CD4-positive, alpha-beta T cell (primary cell): ENCODE data around the gene SYT3. TPM values are rescaled to one million over a fixed set of nuclear protein-coding genes. Genes with fewer than 3 reads are reported as not detected.
"Not testable (repeated sequence)": the region's sequence is repeated elsewhere in the genome, so short reads cannot be mapped to it uniquely, and the experiment has no call there.

Source experiments
- ATAC-seq: fragments of 200-7000 bp; cut with Tn5 transposase; one replicate; pipeline ENCODE4 v1.10.0; 2022; ENCODE audit warnings: mild to moderate bottlenecking; ENCODE audit not compliant: poor library complexity
- CTCF ChIA-PET: fragments of 350-600 bp; sonication (Branson Sonifier 250); formaldehyde crosslinking; loops from one replicate; lab custom pipeline; 2021; ENCODE audit warnings: antibody characterized with exemption, inconsistent platforms; lab: Charles Lee
- POLR2A ChIA-PET: fragments of 350-600 bp; sonication (Branson Sonifier 250); formaldehyde crosslinking; loops from one replicate; lab custom pipeline; 2021; ENCODE audit warnings: antibody characterized with exemption, inconsistent platforms; lab: Charles Lee
- DNase-seq, 14 experiments: peaks; one replicate each; pipeline ENCODE4 v3.0.0-alpha.2; 2013 to 2020; ENCODE audit warnings: mixed read lengths in 2 of 14
- H3K27ac ChIP-seq, 2 donors: one replicate each; pipeline versions ENCODE4 v1.5.1 to v1.7.0; 2013; ENCODE audit warnings: low read length in 2 of 2, low read depth in 1 of 2, mild to moderate bottlenecking in 1 of 2
- H3K27me3 ChIP-seq, 2 experiments: 1 replicate in 1 of 2; 2 replicates in 1 of 2; pipeline versions ENCODE4 v1.6.1 to v1.7.0; 2013; ENCODE audit warnings: low read length in 2 of 2, control low read depth in 1 of 2, mild to moderate bottlenecking in 1 of 2, moderate library complexity in 1 of 2; ENCODE audit not compliant: insufficient read depth in 2 of 2, control insufficient read depth in 1 of 2
- H3K36me3 ChIP-seq: one replicate; pipeline ENCODE4 v1.6.1; 2013; ENCODE audit warnings: low read length, control low read depth; ENCODE audit not compliant: insufficient read depth
- H3K4me1 ChIP-seq: one replicate; pipeline ENCODE4 v1.6.1; 2013; ENCODE audit warnings: low read length, control low read depth; ENCODE audit not compliant: insufficient read depth
- H3K4me3 ChIP-seq: one replicate; pipeline ENCODE4 v1.5.1; 2013; ENCODE audit warnings: mild to moderate bottlenecking, low read length, moderate library complexity
- H3K9me3 ChIP-seq, 2 experiments: 1 replicate in 1 of 2; 2 replicates in 1 of 2; pipeline versions ENCODE4 v1.6.1 to v1.7.0; 2013; ENCODE audit warnings: low read length in 2 of 2, mild to moderate bottlenecking in 2 of 2, control low read depth in 1 of 2, moderate library complexity in 1 of 2; ENCODE audit not compliant: control insufficient read depth in 1 of 2, insufficient read depth in 1 of 2
- H3K27ac Mint-ChIP-seq: one replicate; pipeline ENCODE4 v1.8.0; 2020; ENCODE audit warnings: mixed read lengths
- H3K27me3 Mint-ChIP-seq: one replicate; pipeline ENCODE4 v1.8.0; 2021; ENCODE audit warnings: mixed read lengths
- H3K36me3 Mint-ChIP-seq: one replicate; pipeline ENCODE4 v1.8.0; 2021; ENCODE audit warnings: low read depth, mixed read lengths
- H3K4me1 Mint-ChIP-seq: one replicate; pipeline ENCODE4 v1.8.0; 2021; ENCODE audit warnings: low read depth, mixed read lengths
- H3K4me3 Mint-ChIP-seq: one replicate; pipeline ENCODE4 v1.8.0; 2020; ENCODE audit warnings: mild to moderate bottlenecking, mixed read lengths
- H3K9me3 Mint-ChIP-seq: one replicate; pipeline ENCODE4 v1.8.0; 2020; ENCODE audit warnings: mixed read lengths
- intact Hi-C, 2 experiments: fragments of 100-400 bp; cut with DNase I in 1 of 2; cut with micrococcal nuclease in 1 of 2; formaldehyde crosslinking; loops; one replicate each; pipeline versions ENCODE4 v1.15.1 to v1.9.0; 2023 to 2025; cut with DNase I, micrococcal nuclease
- total RNA-seq, 174 experiments: library from RNA in 2 of 174; stranded (reverse) in 2 of 174; gene quantifications; one replicate each; pipeline ENCODE4 v1.2.3 and lab custom pipeline; 2021 to 2026
- TF ChIP-seq, protein P1 (sequence below): fragments of 200-600 bp; IDR thresholded peaks from one replicate; pipeline ENCODE4 v1.8.0; 2022; ENCODE audit warnings: antibody characterized with exemption, mild to moderate bottlenecking

Gene SYT3
- total RNA-seq, 2 experiments from 2014 or later = not detected

- TF ChIP-seq, protein P1, sequence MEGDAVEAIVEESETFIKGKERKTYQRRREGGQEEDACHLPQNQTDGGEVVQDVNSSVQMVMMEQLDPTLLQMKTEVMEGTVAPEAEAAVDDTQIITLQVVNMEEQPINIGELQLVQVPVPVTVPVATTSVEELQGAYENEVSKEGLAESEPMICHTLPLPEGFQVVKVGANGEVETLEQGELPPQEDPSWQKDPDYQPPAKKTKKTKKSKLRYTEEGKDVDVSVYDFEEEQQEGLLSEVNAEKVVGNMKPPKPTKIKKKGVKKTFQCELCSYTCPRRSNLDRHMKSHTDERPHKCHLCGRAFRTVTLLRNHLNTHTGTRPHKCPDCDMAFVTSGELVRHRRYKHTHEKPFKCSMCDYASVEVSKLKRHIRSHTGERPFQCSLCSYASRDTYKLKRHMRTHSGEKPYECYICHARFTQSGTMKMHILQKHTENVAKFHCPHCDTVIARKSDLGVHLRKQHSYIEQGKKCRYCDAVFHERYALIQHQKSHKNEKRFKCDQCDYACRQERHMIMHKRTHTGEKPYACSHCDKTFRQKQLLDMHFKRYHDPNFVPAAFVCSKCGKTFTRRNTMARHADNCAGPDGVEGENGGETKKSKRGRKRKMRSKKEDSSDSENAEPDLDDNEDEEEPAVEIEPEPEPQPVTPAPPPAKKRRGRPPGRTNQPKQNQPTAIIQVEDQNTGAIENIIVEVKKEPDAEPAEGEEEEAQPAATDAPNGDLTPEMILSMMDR = no peak
- Histone ChIP-seq H3K4me1 (no peaks in the 10 kb centered on the region), H3K27me3 (no peaks in the 10 kb centered on the region), H3K4me3 (no peak overlapping the region), H3K9me3 (peaks cover 0 to 17% of the 10 kb centered on the region in 2 experiments), H3K27ac (no peak overlapping the region), H3K36me3 (no peaks in the 10 kb centered on the region)
- POLR2A ChIA-PET = no interaction called here
- Mint-ChIP-seq H3K27ac (no peak overlapping the region), H3K9me3 (no peaks in the 10 kb centered on the region), H3K36me3 (no peaks in the 10 kb centered on the region), H3K4me1 (no peaks in the 10 kb centered on the region), H3K27me3 (peaks cover 29% of the 10 kb centered on the region), H3K4me3 (no peak overlapping the region)
- CTCF ChIA-PET = no interaction called here
- DNase-seq = no peak
- intact Hi-C loops = no loop called here
- ATAC-seq = no peak
Measured at GRCh38 chr19:50626795-50627194, 12.9 kb downstream of the SYT3 start.

DNA sequence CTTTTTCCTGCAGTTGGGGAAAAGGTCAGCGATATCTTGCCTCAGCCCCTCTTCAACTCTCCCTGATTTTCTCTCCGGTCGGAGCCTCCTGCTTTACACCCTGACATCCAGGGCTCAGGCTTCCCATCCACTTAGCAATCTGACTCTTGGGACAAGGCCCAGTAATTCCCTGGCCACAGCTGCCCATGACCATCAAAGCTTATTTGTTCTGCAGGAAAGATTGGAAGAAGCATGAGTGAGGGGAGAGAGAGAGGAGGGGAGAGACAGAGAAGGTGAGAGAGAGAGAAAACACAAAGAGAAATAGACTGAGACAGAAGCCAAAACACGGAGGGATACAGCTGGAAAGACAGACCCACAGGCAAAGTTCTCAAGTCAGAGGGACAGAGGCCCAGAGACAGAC lies 13.7 kb downstream of the SYT3 start:
- peaks cover 23% of the 10 kb centered on the region for H3K27me3 Mint-ChIP-seq
- no peaks in the 10 kb centered on the region for H3K9me3 Mint-ChIP-seq
- CTCF ChIA-PET = no interaction called here
- Histone ChIP-seq H3K36me3 (no peaks in the 10 kb centered on the region), H3K27ac (no peak overlapping the region), H3K4me1 (no peaks in the 10 kb centered on the region), H3K4me3 (no peak overlapping the region), H3K27me3 (no peaks in the 10 kb centered on the region), H3K9me3 (peaks cover 0 to 17% of the 10 kb centered on the region in 2 experiments)
- POLR2A ChIA-PET = no interaction called here
- TF ChIP-seq, protein P1 = no peak
- H3K27ac Mint-ChIP-seq = no peak overlapping the region
- no peaks in the 10 kb centered on the region for H3K4me1 Mint-ChIP-seq
- no peak overlapping the region for H3K4me3 Mint-ChIP-seq
- no peak for DNase-seq
- ATAC-seq = no peak
- intact Hi-C loops = no loop called here
- no peaks in the 10 kb centered on the region for H3K36me3 Mint-ChIP-seq

DNA sequence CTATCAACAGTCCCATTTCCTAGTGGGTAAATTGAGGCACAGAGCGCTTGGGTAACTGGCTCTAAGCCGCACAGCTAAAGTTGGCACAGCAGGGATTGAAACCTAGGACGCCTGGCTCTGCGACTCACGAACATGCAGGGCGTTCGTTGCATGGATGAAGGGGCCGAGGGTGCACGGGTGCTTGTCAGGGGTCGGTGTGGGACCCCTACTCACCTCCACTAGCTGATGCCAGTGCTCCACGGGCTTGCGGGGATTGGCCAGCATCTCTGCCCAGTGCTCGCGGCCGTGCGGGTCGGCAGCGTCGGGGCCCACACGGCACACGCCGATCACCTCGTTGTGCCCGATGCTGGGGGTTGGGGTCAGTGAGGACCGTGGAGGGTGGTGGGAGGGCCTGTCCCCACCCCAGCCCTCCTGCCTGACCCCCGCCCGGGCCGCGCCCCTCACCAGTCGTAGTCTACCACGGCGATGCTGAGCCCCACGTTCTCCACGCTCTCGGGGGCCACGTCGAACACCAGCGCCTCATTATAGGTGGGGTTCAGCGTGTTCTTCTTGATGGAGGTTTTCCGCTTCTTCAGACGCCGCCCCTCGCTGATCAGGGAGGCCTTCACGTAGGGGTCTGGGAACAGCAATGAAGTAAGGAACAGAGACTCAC lies 14.6 kb downstream of the SYT3 start:
- H3K4me3 ChIP-seq = no peak overlapping the region
- ChIA-PET CTCF (no interaction called here), POLR2A (no interaction called here)
- TF ChIP-seq, protein P1 = no peak
- ATAC-seq (no peak), DNase-seq (no peak)
- Mint-ChIP-seq H3K27ac (no peak overlapping the region), H3K9me3 (no peaks in the 10 kb centered on the region), H3K4me3 (no peak overlapping the region), H3K4me1 (no peaks in the 10 kb centered on the region), H3K27me3 (peaks cover 15% of the 10 kb centered on the region), H3K36me3 (no peaks in the 10 kb centered on the region)
- intact Hi-C loops = no loop called here
- no peaks in the 10 kb centered on the region for H3K36me3 ChIP-seq
- H3K9me3 ChIP-seq = peaks cover 0 to 16% of the 10 kb centered on the region in 2 experiments
- no peak overlapping the region for H3K27ac ChIP-seq
- H3K4me1 ChIP-seq = no peaks in the 10 kb centered on the region
- no peaks in the 10 kb centered on the region for H3K27me3 ChIP-seq

DNA sequence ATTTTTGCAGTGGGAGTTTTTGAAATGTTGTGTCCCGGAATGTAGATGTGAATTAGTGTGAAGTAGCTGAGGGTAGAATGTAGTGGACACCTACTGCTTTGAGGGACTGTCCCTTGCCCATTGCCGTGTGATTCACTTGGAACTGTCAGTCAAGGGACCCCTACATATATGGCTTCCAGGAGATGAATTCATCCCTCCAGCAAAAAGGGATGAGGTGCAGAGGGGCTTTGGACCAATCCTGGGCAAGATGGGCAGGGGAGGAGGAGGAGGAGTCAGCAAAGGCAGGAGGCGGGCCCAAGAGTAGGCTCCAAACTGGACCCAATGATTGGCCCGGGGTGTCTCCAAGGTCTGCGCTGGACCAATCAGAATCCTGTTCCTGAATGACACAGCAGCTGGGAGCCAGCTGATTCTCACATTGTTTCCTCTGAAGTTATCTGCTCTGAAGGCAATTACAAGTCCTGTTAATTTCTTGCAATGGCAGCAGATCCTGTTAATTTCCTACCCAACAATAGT lies 19.2 kb downstream of the SYT3 start:
- POLR2A ChIA-PET, H3K27me3 ChIP-seq, H3K27ac Mint-ChIP-seq, H3K4me3 ChIP-seq, H3K36me3 ChIP-seq, H3K4me1 Mint-ChIP-seq, intact Hi-C loops, CTCF ChIA-PET, H3K4me3 Mint-ChIP-seq, ATAC-seq, H3K4me1 ChIP-seq, DNase-seq, H3K27me3 Mint-ChIP-seq, H3K9me3 Mint-ChIP-seq, H3K9me3 ChIP-seq, H3K27ac ChIP-seq, H3K36me3 Mint-ChIP-seq: not testable (repeated sequence)

- H3K4me3 ChIP-seq, H3K4me1 ChIP-seq, intact Hi-C loops, H3K27ac Mint-ChIP-seq, H3K27ac ChIP-seq, POLR2A ChIA-PET, ATAC-seq, H3K27me3 ChIP-seq, H3K4me1 Mint-ChIP-seq, H3K36me3 Mint-ChIP-seq, H3K4me3 Mint-ChIP-seq, CTCF ChIA-PET, H3K9me3 ChIP-seq, H3K9me3 Mint-ChIP-seq, H3K36me3 ChIP-seq, DNase-seq: not testable (repeated sequence)
- H3K27me3 Mint-ChIP-seq = peaks cover 12% of the 10 kb centered on the region
Measured at GRCh38 chr19:50619184-50619583, 20.5 kb downstream of the SYT3 start.
